Measurements from ENCODE around the gene DROSHA. TPM values are rescaled to one million over a fixed set of nuclear protein-coding genes. Genes with fewer than 3 reads are reported as not detected.

DROSHA gene
- total and polyA plus RNA-seq, 10 of the 15 experiments (the other 5 are each of a cell fraction or from before 2014, with no cell fraction given) = 27.9 to 55.0 (median 37.6) TPM

DNA sequence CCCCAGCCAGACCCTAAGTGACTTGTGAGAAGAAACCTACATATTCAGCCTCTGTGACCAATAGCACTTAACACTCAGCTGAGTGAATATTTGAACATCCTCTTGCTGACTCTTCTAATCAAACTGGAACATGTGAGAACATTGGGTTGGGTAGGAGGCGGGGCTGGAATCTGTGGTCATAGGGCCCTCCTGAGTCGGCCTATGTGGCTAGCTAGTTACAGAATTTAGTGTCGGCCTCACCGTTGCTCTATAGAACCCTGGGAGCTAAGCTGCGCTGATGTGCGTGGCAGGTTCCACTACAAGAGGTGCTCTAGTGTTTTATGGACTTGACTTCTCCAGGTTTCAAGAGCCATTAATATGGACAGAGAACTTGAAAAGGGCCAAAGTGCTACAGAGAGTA is 138.8 kb downstream of the DROSHA start (continued):
- TF ChIP-seq, protein P1, sequence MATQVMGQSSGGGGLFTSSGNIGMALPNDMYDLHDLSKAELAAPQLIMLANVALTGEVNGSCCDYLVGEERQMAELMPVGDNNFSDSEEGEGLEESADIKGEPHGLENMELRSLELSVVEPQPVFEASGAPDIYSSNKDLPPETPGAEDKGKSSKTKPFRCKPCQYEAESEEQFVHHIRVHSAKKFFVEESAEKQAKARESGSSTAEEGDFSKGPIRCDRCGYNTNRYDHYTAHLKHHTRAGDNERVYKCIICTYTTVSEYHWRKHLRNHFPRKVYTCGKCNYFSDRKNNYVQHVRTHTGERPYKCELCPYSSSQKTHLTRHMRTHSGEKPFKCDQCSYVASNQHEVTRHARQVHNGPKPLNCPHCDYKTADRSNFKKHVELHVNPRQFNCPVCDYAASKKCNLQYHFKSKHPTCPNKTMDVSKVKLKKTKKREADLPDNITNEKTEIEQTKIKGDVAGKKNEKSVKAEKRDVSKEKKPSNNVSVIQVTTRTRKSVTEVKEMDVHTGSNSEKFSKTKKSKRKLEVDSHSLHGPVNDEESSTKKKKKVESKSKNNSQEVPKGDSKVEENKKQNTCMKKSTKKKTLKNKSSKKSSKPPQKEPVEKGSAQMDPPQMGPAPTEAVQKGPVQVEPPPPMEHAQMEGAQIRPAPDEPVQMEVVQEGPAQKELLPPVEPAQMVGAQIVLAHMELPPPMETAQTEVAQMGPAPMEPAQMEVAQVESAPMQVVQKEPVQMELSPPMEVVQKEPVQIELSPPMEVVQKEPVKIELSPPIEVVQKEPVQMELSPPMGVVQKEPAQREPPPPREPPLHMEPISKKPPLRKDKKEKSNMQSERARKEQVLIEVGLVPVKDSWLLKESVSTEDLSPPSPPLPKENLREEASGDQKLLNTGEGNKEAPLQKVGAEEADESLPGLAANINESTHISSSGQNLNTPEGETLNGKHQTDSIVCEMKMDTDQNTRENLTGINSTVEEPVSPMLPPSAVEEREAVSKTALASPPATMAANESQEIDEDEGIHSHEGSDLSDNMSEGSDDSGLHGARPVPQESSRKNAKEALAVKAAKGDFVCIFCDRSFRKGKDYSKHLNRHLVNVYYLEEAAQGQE (IDR thresholded peaks at IDR 0.05; ENCODE audit: low read depth, low read length) = no peak
- no peak for TF ChIP-seq CBX5 (IDR thresholded peaks at IDR 0.05; ENCODE audit: low read depth)

DNA sequence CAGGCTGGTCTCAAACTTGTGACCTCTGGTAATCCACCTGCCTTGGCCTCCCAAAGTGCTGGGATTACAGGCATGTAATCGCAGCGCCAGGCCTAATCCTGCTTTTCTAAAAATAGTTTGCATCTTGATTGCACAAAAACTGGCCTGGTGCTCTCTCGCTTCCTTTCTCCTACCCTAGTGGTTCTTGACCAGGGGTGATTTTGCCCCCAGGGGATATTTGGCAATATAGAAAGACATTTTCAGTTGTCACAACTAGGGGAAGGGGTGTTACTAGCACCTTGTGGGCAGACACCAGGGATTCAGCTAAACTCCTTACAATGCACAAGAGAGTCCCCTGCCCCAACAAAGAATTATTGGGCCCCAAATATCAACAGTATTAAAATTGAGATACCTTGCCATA is 139.8 kb downstream of the DROSHA start:
- Histone ChIP-seq H3K27me3 (replicated peaks in 1 of 2; ENCODE audit: control insufficient read depth in 2 of 2, insufficient read depth in 2 of 2, low read length in 1 of 2) (no peaks in the 10 kb centered on the region), H3K9ac (ENCODE audit: control insufficient read depth, insufficient read depth, low read length) (no peak overlapping the region), H3K4me2 (ENCODE audit: control insufficient read depth, insufficient read depth) (no peak overlapping the region), H3K27ac (ENCODE audit: control insufficient read depth, insufficient read depth) (no peak overlapping the region), H2AFZ (ENCODE audit: control insufficient read depth, low read depth, low read length) (no peak overlapping the region), H4K20me1 (ENCODE audit: control insufficient read depth, insufficient read depth) (no peaks in the 10 kb centered on the region), H3K9me3 (replicated peaks; ENCODE audit: control insufficient read depth, insufficient read depth, low read length) (no peaks in the 10 kb centered on the region; the same call in 2 of the 3 replicates), H3K36me3 (ENCODE audit: control insufficient read depth in 2 of 2, insufficient read depth in 2 of 2, low read length in 1 of 2) (no peaks in the 10 kb centered on the region), H3K79me2 (ENCODE audit: control insufficient read depth, insufficient read depth, low read length) (no peaks in the 10 kb centered on the region), H3K4me3 (no peak overlapping the region), H3K4me1 (ENCODE audit: control insufficient read depth, insufficient read depth, low read length) (no peaks in the 10 kb centered on the region)
- no peak for DNase-seq (ENCODE audit: low read depth, low spot score)
- BruUV-seq (replicated peaks) = no TSS peak
- no peak for ATAC-seq
- POLR2A ChIA-PET = no interaction called here
- WGBS (ENCODE audit: insufficient coverage, insufficient replicate concordance, low lambda C conversion rate, missing lambda C conversion rate) = 84% methylated on average over 3 of the region's 3 CpGs
- in situ Hi-C loops (cut with MboI) = no loop called here
- no peak for FAIRE-seq
- SMC1A ChIA-PET (ENCODE audit: uncharacterized antibody, unreplicated experiment) = no interaction called here
- RAD21 ChIA-PET (ENCODE audit: unreplicated experiment) = no interaction called here
- CTCF ChIA-PET = no interaction called here
- TF ChIP-seq MXI1 (IDR thresholded peaks at IDR 0.05; ENCODE audit: low read depth, low read length) (no peak), NR2C1 (IDR thresholded peaks at IDR 0.05) (no peak), SMAD5 (IDR thresholded peaks at IDR 0.05; ENCODE audit: low read depth) (no peak)
- TF ChIP-seq, protein P2, sequence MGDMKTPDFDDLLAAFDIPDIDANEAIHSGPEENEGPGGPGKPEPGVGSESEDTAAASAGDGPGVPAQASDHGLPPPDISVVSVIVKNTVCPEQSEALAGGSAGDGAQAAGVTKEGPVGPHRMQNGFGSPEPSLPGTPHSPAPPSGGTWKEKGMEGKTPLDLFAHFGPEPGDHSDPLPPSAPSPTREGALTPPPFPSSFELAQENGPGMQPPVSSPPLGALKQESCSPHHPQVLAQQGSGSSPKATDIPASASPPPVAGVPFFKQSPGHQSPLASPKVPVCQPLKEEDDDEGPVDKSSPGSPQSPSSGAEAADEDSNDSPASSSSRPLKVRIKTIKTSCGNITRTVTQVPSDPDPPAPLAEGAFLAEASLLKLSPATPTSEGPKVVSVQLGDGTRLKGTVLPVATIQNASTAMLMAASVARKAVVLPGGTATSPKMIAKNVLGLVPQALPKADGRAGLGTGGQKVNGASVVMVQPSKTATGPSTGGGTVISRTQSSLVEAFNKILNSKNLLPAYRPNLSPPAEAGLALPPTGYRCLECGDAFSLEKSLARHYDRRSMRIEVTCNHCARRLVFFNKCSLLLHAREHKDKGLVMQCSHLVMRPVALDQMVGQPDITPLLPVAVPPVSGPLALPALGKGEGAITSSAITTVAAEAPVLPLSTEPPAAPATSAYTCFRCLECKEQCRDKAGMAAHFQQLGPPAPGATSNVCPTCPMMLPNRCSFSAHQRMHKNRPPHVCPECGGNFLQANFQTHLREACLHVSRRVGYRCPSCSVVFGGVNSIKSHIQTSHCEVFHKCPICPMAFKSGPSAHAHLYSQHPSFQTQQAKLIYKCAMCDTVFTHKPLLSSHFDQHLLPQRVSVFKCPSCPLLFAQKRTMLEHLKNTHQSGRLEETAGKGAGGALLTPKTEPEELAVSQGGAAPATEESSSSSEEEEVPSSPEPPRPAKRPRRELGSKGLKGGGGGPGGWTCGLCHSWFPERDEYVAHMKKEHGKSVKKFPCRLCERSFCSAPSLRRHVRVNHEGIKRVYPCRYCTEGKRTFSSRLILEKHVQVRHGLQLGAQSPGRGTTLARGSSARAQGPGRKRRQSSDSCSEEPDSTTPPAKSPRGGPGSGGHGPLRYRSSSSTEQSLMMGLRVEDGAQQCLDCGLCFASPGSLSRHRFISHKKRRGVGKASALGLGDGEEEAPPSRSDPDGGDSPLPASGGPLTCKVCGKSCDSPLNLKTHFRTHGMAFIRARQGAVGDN (IDR thresholded peaks at IDR 0.05) = no peak
- intact Hi-C loops (cut with micrococcal nuclease; ENCODE audit: unreplicated experiment) = no loop called here
